Peyer's patch (tissue), 4 donors: ENCODE data around the gene SYNE1. TPM values are rescaled to one million over a fixed set of nuclear protein-coding genes. Genes with fewer than 3 reads are reported as not detected.
"Not testable (repeated sequence)": the region's sequence is repeated elsewhere in the genome, so short reads cannot be mapped to it uniquely, and the experiment has no call there.

Source experiments
- DNase-seq, 3 donors: peaks; one replicate each; pipeline ENCODE4 v3.0.0-alpha.2; 2017 to 2019
- H3K27ac ChIP-seq, 4 donors: fragments of 200-600 bp; sonication (generic); one replicate each; pipeline ENCODE4 v1.5.1; 2016 to 2019
- H3K27me3 ChIP-seq, 2 donors: fragments of 200-600 bp; sonication (generic); one replicate each; pipeline ENCODE4 v1.5.1; 2019
- H3K36me3 ChIP-seq, 3 donors: fragments of 200-600 bp; sonication (generic); one replicate each; pipeline ENCODE4 v1.5.1; 2016 to 2019
- H3K4me1 ChIP-seq, 4 donors: fragments of 200-600 bp; sonication (generic); one replicate each; pipeline ENCODE4 v1.5.1; 2016 to 2019
- H3K4me3 ChIP-seq, 4 donors: fragments of 200-600 bp; sonication (generic); 1 replicate in 3 of 4; 2 replicates in 1 of 4; pipeline ENCODE4 v1.5.1; 2016 to 2019; ENCODE audit warnings: mild to moderate bottlenecking in 1 of 4
- H3K9me3 ChIP-seq, 4 donors: fragments of 200-600 bp; sonication (generic); one replicate each; pipeline ENCODE4 v1.5.1; 2016 to 2019; ENCODE audit warnings: mild to moderate bottlenecking in 1 of 4
- POLR2A ChIP-seq, 2 donors: fragments of 450-650 bp; IDR thresholded peaks; one replicate each; pipeline ENCODE4 v1.5.1; 2017; ENCODE audit warnings: antibody characterized with exemption in 2 of 2, mild to moderate bottlenecking in 2 of 2, moderate library complexity in 2 of 2
- total RNA-seq, 4 donors: library from RNA; depleted of rRNA; stranded (reverse); fragments of >200 nt; gene quantifications; one replicate each; pipeline ENCODE4 v1.1.0, GENCODE V29; 2016
- TF ChIP-seq, protein P1 (sequence below), 6 experiments: fragments of 450-650 bp in 4 of 6; fragments of 200-600 bp in 2 of 6; sonication (generic) in 1 of 6; IDR thresholded peaks; one replicate each; pipeline ENCODE4 v1.5.1; 2017 to 2019; ENCODE audit warnings: antibody characterized with exemption in 6 of 6, mild to moderate bottlenecking in 3 of 6, moderate library complexity in 1 of 6

The SYNE1 gene
- total RNA-seq, 4 donors from 2014 or later = 23.1 to 245 (median 34.8) TPM

GRCh38 chr6:152087096-152087495 lies 550.1 kb downstream of the SYNE1 start:
- Histone ChIP-seq H3K27ac (no peak overlapping the region), H3K36me3 (no peaks in the 10 kb centered on the region), H3K9me3 (no peaks in the 10 kb centered on the region), H3K4me3 (no peak overlapping the region), H3K4me1 (no peaks in the 10 kb centered on the region), H3K27me3 (no peaks in the 10 kb centered on the region)
- no peak for DNase-seq
- no peak for TF ChIP-seq POLR2A (IDR thresholded peaks at IDR 0.05)
- TF ChIP-seq, protein P1, sequence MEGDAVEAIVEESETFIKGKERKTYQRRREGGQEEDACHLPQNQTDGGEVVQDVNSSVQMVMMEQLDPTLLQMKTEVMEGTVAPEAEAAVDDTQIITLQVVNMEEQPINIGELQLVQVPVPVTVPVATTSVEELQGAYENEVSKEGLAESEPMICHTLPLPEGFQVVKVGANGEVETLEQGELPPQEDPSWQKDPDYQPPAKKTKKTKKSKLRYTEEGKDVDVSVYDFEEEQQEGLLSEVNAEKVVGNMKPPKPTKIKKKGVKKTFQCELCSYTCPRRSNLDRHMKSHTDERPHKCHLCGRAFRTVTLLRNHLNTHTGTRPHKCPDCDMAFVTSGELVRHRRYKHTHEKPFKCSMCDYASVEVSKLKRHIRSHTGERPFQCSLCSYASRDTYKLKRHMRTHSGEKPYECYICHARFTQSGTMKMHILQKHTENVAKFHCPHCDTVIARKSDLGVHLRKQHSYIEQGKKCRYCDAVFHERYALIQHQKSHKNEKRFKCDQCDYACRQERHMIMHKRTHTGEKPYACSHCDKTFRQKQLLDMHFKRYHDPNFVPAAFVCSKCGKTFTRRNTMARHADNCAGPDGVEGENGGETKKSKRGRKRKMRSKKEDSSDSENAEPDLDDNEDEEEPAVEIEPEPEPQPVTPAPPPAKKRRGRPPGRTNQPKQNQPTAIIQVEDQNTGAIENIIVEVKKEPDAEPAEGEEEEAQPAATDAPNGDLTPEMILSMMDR (IDR thresholded peaks at IDR 0.05) = no peak

DNA sequence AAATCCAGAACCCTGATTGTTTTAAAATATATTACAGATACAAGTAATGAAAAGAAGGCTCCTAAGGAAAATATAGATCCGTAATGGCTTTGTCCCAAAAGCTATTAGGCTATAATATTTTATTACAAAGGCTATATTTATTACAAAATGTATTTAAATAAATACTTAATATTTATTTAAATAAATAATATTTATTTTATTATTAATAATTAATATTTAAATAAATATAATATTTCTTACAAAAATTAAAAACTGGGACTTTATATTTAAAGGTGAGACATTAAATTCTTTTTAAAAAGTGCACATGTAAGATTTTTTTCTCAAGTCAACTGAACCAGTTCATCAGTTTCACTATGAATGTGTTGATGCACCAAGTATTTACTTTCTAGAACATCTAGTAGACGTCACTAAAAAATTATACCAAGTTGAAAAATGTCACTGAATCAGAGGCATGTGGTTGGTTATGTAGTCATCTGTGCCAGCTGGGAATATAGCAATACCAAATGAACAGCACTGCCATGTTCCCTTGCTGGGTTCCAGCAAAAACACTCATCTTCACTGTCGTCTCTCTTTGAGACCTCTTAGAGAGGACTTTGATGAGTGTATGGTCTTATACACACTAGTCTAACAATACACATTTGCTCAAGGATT lies 550.8 kb downstream of the SYNE1 start:
- TF ChIP-seq, protein P1 (IDR thresholded peaks at IDR 0.05) = no peak
- TF ChIP-seq POLR2A (IDR thresholded peaks at IDR 0.05) = no peak

GRCh38 chr6:152085451-152085921 lies 551.7 kb downstream of the SYNE1 start:
- DNase-seq = no peak
- H3K27ac ChIP-seq = no peak overlapping the region
- TF ChIP-seq, protein P1 (IDR thresholded peaks at IDR 0.05) = no peak
- TF ChIP-seq POLR2A (IDR thresholded peaks at IDR 0.05) = no peak
- H3K36me3 ChIP-seq = no peaks in the 10 kb centered on the region
- H3K27me3 ChIP-seq = no peaks in the 10 kb centered on the region
- no peaks in the 10 kb centered on the region for H3K9me3 ChIP-seq
- H3K4me1 ChIP-seq = no peaks in the 10 kb centered on the region
- H3K4me3 ChIP-seq = no peak overlapping the region

More for the DNA sequence above, 550.8 kb downstream of the SYNE1 start:
- DNase-seq = no peak
- no peaks in the 10 kb centered on the region for H3K9me3 ChIP-seq
- no peaks in the 10 kb centered on the region for H3K4me1 ChIP-seq
- no peak overlapping the region for H3K4me3 ChIP-seq
- H3K36me3 ChIP-seq = no peaks in the 10 kb centered on the region
- H3K27me3 ChIP-seq = no peaks in the 10 kb centered on the region
- H3K27ac ChIP-seq = no peak overlapping the region

DNA sequence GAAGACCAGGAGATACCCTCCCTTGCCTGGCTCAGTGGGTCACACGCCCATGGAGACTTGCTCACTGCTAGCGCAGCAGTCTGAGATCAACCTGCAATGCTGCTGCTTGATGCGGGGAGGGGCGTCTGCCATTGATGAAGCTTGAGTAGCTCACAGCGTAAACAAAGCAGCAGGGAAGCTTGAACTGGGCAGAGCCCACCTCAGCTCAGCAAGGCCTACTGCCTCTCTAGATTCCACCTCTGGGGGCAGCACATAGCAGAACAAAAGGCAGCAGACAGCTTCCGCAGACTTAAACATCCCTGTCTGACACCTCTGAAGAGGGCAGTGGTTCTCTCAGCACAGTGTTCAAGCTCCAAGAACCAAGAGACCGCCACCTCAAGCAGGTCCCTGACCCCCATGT lies 558.4 kb downstream of the SYNE1 start:
- Histone ChIP-seq H3K27ac (no peak overlapping the region), H3K27me3 (no peaks in the 10 kb centered on the region), H3K4me1 (no peaks in the 10 kb centered on the region), H3K36me3 (no peaks in the 10 kb centered on the region), H3K9me3 (no peaks in the 10 kb centered on the region), H3K4me3 (no peak overlapping the region)
- TF ChIP-seq, protein P1 (IDR thresholded peaks at IDR 0.05) = no peak
- no peak for TF ChIP-seq POLR2A (IDR thresholded peaks at IDR 0.05)
- DNase-seq = no peak

- no peak for DNase-seq
- no peak overlapping the region for H3K27ac ChIP-seq
- H3K9me3 ChIP-seq = no peaks in the 10 kb centered on the region
- H3K27me3 ChIP-seq = no peaks in the 10 kb centered on the region
- no peaks in the 10 kb centered on the region for H3K36me3 ChIP-seq
- no peaks in the 10 kb centered on the region for H3K4me1 ChIP-seq
- H3K4me3 ChIP-seq = no peak overlapping the region
- TF ChIP-seq, protein P1 (IDR thresholded peaks at IDR 0.05) = no peak
- TF ChIP-seq POLR2A (IDR thresholded peaks at IDR 0.05) = no peak
Measured at GRCh38 chr6:152078001-152078400, 559.2 kb downstream of the SYNE1 start.

DNA sequence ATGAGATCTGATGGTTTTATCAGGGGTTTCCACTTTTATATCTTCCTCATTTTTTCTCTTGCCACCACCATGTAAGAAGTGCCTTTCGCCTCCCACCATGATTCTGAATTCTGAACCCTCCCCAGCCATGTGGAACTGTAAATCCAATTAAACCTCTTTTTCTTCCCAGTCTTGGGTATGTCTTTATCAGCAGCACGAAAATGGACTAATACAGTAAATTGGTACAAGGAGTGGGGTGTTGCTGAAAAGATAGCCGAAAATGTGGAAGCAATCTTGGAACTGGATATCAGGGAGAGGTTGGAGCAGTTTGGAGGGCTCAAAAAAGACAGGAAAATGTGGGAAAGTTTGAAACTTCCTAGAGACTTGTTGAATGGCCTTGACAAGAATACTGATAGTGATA lies 560.9 kb downstream of the SYNE1 start:
- not testable (repeated sequence) for H3K4me1 ChIP-seq, DNase-seq, H3K9me3 ChIP-seq, H3K4me3 ChIP-seq, H3K36me3 ChIP-seq, H3K27ac ChIP-seq, H3K27me3 ChIP-seq
